Peyer's patch (tissue), 4 donors: ENCODE results near the gene ABR.

Source experiments
- CTCF ChIP-seq, 6 experiments: fragments of 450-650 bp in 4 of 6; fragments of 200-600 bp in 2 of 6; sonication (generic) in 1 of 6; IDR thresholded peaks; one replicate each; pipeline ENCODE4 v1.5.1; 2017 to 2019; ENCODE audit warnings: antibody characterized with exemption in 6 of 6, mild to moderate bottlenecking in 3 of 6, moderate library complexity in 1 of 6
- POLR2A ChIP-seq, 2 donors: fragments of 450-650 bp; IDR thresholded peaks; one replicate each; pipeline ENCODE4 v1.5.1; 2017; ENCODE audit warnings: antibody characterized with exemption in 2 of 2, mild to moderate bottlenecking in 2 of 2, moderate library complexity in 2 of 2

GRCh38 chr17:1003972-1004768 is 175.6 kb downstream of the ABR start:
- TF ChIP-seq CTCF (IDR thresholded peaks at IDR 0.05) (no peak), POLR2A (IDR thresholded peaks at IDR 0.05) (no peak)
